Liver (tissue), 9 donors: ENCODE measurements around the gene SUPT6H. TPM values are rescaled to one million over a fixed set of nuclear protein-coding genes. Genes with fewer than 3 reads are reported as not detected.

Source experiments
- DNase-seq: peaks from one replicate; pipeline ENCODE4 v3.0.0-alpha.2; 2017; ENCODE audit warnings: low spot score
- H3K27ac ChIP-seq, 2 donors: one replicate each; pipeline ENCODE4 v1.7.0; 2013; ENCODE audit warnings: inconsistent platforms in 2 of 2, low read length in 2 of 2, control low read depth in 1 of 2, low read depth in 1 of 2, mild to moderate bottlenecking in 1 of 2
- H3K27me3 ChIP-seq, 4 donors: one replicate each; pipeline versions ENCODE4 v1.6.1 to v1.7.0; 2013; ENCODE audit warnings: low read length in 3 of 4, inconsistent platforms in 1 of 4, mild to moderate bottlenecking in 1 of 4, moderate library complexity in 1 of 4; ENCODE audit not compliant: control insufficient read depth in 4 of 4, insufficient read depth in 4 of 4
- H3K36me3 ChIP-seq, 4 donors: one replicate each; pipeline versions ENCODE4 v1.6.1 to v1.7.0; 2013; ENCODE audit warnings: low read length in 3 of 4, mild to moderate bottlenecking in 3 of 4, low read depth in 1 of 4, moderate library complexity in 1 of 4; ENCODE audit not compliant: control insufficient read depth in 4 of 4, insufficient read depth in 3 of 4
- H3K4me1 ChIP-seq, 4 donors: one replicate each; pipeline versions ENCODE4 v1.6.1 to v1.7.0; 2013; ENCODE audit warnings: low read length in 3 of 4, mild to moderate bottlenecking in 3 of 4, moderate library complexity in 1 of 4; ENCODE audit not compliant: control insufficient read depth in 4 of 4, insufficient read depth in 4 of 4
- H3K4me3 ChIP-seq, 3 donors: one replicate each; pipeline versions ENCODE4 v1.6.1 to v1.7.0; 2013; ENCODE audit warnings: low read length in 3 of 3, control low read depth in 1 of 3, low read depth in 1 of 3, mild to moderate bottlenecking in 1 of 3
- H3K9ac ChIP-seq, 2 donors: one replicate each; pipeline ENCODE4 v1.7.0; 2013; ENCODE audit warnings: low read length in 2 of 2, mild to moderate bottlenecking in 2 of 2, moderate library complexity in 2 of 2, control low read depth in 1 of 2, low read depth in 1 of 2
- H3K9me3 ChIP-seq, 4 donors: one replicate each; pipeline versions ENCODE4 v1.6.1 to v1.7.0; 2013; ENCODE audit warnings: low read length in 3 of 4; ENCODE audit not compliant: control insufficient read depth in 4 of 4
- EGR1 ChIP-seq, 2 donors: IDR thresholded peaks; 2 replicates each; pipeline ENCODE4 v1.6.1; 2016 to 2018; ENCODE audit warnings: antibody characterized with exemption in 2 of 2, low read depth in 2 of 2
- FOXA1 ChIP-seq: IDR thresholded peaks from 2 replicates; pipeline ENCODE4 v1.6.1; 2016; ENCODE audit warnings: antibody characterized with exemption
- FOXA2 ChIP-seq: IDR thresholded peaks from 2 replicates; pipeline ENCODE4 v1.6.1; 2016; ENCODE audit warnings: antibody characterized with exemption
- GABPA ChIP-seq, 2 donors: IDR thresholded peaks in 1 of 2; conservative IDR thresholded peaks in 1 of 2; 2 replicates each; pipeline ENCODE4 v1.6.1; 2016; ENCODE audit warnings: antibody characterized with exemption in 2 of 2, mild to moderate bottlenecking in 1 of 2, moderate library complexity in 1 of 2
- HNF4A ChIP-seq, 2 donors: conservative IDR thresholded peaks; 2 replicates each; pipeline ENCODE4 v1.6.1; 2016; ENCODE audit warnings: antibody characterized with exemption in 2 of 2, mild to moderate bottlenecking in 2 of 2
- HNF4G ChIP-seq: IDR thresholded peaks from 2 replicates; pipeline ENCODE4 v1.6.1; 2016; ENCODE audit warnings: antibody characterized with exemption
- JUND ChIP-seq, 2 donors: IDR thresholded peaks; 2 replicates each; pipeline ENCODE4 v1.6.1; 2016; ENCODE audit warnings: antibody characterized with exemption in 2 of 2
- NR2F2 ChIP-seq: IDR thresholded peaks from 2 replicates; pipeline ENCODE4 v1.6.1; 2016; ENCODE audit warnings: antibody characterized with exemption
- RAD21 ChIP-seq, 2 donors: IDR thresholded peaks; 2 replicates each; pipeline ENCODE4 v1.6.1; 2016; ENCODE audit warnings: antibody characterized with exemption in 2 of 2, mild to moderate bottlenecking in 2 of 2
- RXRA ChIP-seq, 2 donors: IDR thresholded peaks; 2 replicates each; pipeline ENCODE4 v1.6.1; 2017 to 2018; ENCODE audit warnings: antibody characterized with exemption in 2 of 2, mild to moderate bottlenecking in 1 of 2
- SP1 ChIP-seq: IDR thresholded peaks from 2 replicates; pipeline ENCODE4 v1.6.1; 2018; ENCODE audit warnings: antibody characterized with exemption, mild to moderate bottlenecking
- TAF1 ChIP-seq: conservative IDR thresholded peaks from 2 replicates; pipeline ENCODE4 v1.6.1; 2016; ENCODE audit warnings: antibody characterized with exemption, mild to moderate bottlenecking
- YY1 ChIP-seq: IDR thresholded peaks from 2 replicates; pipeline ENCODE4 v1.6.1; 2016; ENCODE audit warnings: antibody characterized with exemption, mild to moderate bottlenecking
- WGBS: extraction: QIAGEN DNeasy Blood & Tissue Kit; methylation state at CpG from one replicate; pipeline ENCODE4 v1.1.7; 2013; 5-methylcytosine and 5-hydroxymethylcytosine counted together
- polyA plus RNA-seq, 2 donors: library from polyadenylated mRNA; stranded (reverse) in 1 of 2; unstranded in 1 of 2; fragments of 200-250 nt in 1 of 2; fragments of >200 nt in 1 of 2; fragmentation: Nextera tagmentation in 1 of 2; extraction: Ambion mirVana in 1 of 2; gene quantifications; one replicate each; pipeline versions ENCODE4 v1.2.1 to v1.2.3, GENCODE V29; 2013 to 2015
- total RNA-seq, 2 donors: library from RNA; depleted of rRNA; stranded (reverse); fragments of >200 nt; gene quantifications; one replicate each; pipeline ENCODE4 v1.2.3, GENCODE V29; 2014
- TF ChIP-seq, protein P1 (sequence below): fragments of 150-350 bp; IDR thresholded peaks from 2 replicates; pipeline ENCODE4 v1.5.1; 2017; ENCODE audit warnings: improper control_type of control experiment, low read depth, low read length; ENCODE audit not compliant: missing input control
- TF ChIP-seq, protein P2 (sequence below): IDR thresholded peaks from 2 replicates; pipeline ENCODE4 v1.6.1; 2016; ENCODE audit warnings: antibody characterized with exemption
- TF ChIP-seq, protein P3 (sequence below): IDR thresholded peaks from 2 replicates; pipeline ENCODE4 v1.6.1; 2016; ENCODE audit warnings: antibody characterized with exemption
- TF ChIP-seq, protein P4 (sequence below): IDR thresholded peaks from 2 replicates; pipeline ENCODE4 v1.6.1; 2016; ENCODE audit warnings: antibody characterized with exemption
- TF ChIP-seq, protein P5 (sequence below): IDR thresholded peaks from 2 replicates; pipeline ENCODE4 v1.6.1; 2016; ENCODE audit warnings: antibody characterized with exemption, mild to moderate bottlenecking
- donor health status: healthy.
- donor health status: healthy.
- donor health status: healthy.
- donor health status: healthy.
- donor health status: healthy.

SUPT6H gene
- total and polyA plus RNA-seq, 4 donors: 10.6 to 59.1 (median 30.3) TPM

DNA sequence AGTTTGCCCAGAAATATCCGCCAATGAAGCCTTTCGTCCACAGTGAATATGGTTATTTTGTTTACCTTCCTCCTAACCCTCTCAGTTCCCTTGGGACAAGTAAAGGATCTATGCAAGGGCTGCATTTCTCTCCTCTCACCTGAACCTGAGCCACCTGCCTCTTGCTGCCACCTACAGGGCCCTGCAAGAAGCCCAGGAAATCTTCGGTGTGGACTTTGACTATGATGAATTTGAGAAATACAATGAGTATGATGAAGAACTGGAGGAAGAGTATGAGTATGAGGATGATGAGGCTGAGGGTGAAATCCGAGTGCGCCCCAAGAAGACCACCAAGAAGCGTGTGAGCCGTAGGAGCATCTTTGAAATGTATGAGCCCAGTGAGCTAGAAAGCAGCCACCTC, 14.0 kb downstream of the SUPT6H start:
- Histone ChIP-seq H3K27me3 (no peaks in the 10 kb centered on the region), H3K9me3 (no peaks in the 10 kb centered on the region), H3K27ac (no peak overlapping the region), H3K9ac (no peak overlapping the region), H3K4me3 (no peak overlapping the region), H3K36me3 (peaks cover 40 to 88% (median 78%) of the 10 kb centered on the region in 4 donors), H3K4me1 (no peaks in the 10 kb centered on the region)
- DNase-seq: no peak
- WGBS: 83% methylated on average over 7 of the region's 7 CpGs
- TF ChIP-seq NR2F2: no peak
- TF ChIP-seq HNF4G: no peak
- TF ChIP-seq, protein P1, sequence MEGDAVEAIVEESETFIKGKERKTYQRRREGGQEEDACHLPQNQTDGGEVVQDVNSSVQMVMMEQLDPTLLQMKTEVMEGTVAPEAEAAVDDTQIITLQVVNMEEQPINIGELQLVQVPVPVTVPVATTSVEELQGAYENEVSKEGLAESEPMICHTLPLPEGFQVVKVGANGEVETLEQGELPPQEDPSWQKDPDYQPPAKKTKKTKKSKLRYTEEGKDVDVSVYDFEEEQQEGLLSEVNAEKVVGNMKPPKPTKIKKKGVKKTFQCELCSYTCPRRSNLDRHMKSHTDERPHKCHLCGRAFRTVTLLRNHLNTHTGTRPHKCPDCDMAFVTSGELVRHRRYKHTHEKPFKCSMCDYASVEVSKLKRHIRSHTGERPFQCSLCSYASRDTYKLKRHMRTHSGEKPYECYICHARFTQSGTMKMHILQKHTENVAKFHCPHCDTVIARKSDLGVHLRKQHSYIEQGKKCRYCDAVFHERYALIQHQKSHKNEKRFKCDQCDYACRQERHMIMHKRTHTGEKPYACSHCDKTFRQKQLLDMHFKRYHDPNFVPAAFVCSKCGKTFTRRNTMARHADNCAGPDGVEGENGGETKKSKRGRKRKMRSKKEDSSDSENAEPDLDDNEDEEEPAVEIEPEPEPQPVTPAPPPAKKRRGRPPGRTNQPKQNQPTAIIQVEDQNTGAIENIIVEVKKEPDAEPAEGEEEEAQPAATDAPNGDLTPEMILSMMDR: peak; percentile 34
- TF ChIP-seq RAD21 (IDR thresholded peaks at IDR 0.05): peak; percentile 56 to 69
- TF ChIP-seq TAF1: no peak
- TF ChIP-seq, protein P2, sequence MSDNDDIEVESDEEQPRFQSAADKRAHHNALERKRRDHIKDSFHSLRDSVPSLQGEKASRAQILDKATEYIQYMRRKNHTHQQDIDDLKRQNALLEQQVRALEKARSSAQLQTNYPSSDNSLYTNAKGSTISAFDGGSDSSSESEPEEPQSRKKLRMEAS: no peak
- TF ChIP-seq EGR1 (IDR thresholded peaks at IDR 0.05; ENCODE audit: low read depth in 2 of 2): no peak
- TF ChIP-seq HNF4A (conservative IDR thresholded peaks at IDR 0.05): peak; percentile 5 to 58
- peak in 1 of 2 donors; percentile 19 for TF ChIP-seq RXRA (IDR thresholded peaks at IDR 0.05)
- TF ChIP-seq, protein P3, sequence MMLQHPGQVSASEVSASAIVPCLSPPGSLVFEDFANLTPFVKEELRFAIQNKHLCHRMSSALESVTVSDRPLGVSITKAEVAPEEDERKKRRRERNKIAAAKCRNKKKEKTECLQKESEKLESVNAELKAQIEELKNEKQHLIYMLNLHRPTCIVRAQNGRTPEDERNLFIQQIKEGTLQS: no peak

DNA sequence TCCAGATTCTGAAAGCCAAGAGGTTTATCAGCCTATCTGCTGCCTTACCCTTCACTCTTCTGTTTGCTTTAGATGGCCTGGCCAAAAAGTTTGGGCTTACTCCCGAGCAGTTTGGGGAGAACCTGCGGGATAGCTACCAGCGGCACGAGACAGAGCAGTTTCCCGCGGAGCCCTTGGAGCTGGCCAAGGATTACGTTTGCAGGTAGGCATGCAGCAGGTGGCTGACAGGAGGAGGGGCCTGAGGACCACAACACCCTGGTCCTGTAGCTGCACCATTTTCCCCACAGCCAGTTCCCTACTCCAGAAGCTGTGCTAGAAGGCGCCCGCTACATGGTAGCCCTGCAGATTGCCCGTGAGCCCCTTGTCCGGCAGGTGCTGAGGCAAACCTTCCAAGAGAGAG, 20.6 kb downstream of the SUPT6H start:
- Histone ChIP-seq H3K9me3 (no peaks in the 10 kb centered on the region), H3K4me1 (no peaks in the 10 kb centered on the region), H3K4me3 (no peak overlapping the region), H3K27ac (no peak overlapping the region), H3K27me3 (no peaks in the 10 kb centered on the region), H3K9ac (no peak overlapping the region), H3K36me3 (peaks cover 40 to 89% (median 77%) of the 10 kb centered on the region in 4 donors)
- 90% methylated on average over 11 of the region's 11 CpGs for WGBS
- TF ChIP-seq NR2F2 (no peak), EGR1 (IDR thresholded peaks at IDR 0.05; ENCODE audit: low read depth in 2 of 2) (no peak), GABPA (IDR thresholded peaks at IDR 0.05 in 1 of 2, conservative IDR thresholded peaks at IDR 0.05 in 1 of 2) (no peak), RAD21 (IDR thresholded peaks at IDR 0.05) (no peak), HNF4G (no peak), RXRA (IDR thresholded peaks at IDR 0.05) (no peak), SP1 (no peak), FOXA1 (no peak), JUND (IDR thresholded peaks at IDR 0.05) (no peak), FOXA2 (no peak), HNF4A (conservative IDR thresholded peaks at IDR 0.05) (no peak), YY1 (no peak), TAF1 (no peak)
- TF ChIP-seq, protein P1: no peak
- TF ChIP-seq, protein P3: no peak
- TF ChIP-seq, protein P4, sequence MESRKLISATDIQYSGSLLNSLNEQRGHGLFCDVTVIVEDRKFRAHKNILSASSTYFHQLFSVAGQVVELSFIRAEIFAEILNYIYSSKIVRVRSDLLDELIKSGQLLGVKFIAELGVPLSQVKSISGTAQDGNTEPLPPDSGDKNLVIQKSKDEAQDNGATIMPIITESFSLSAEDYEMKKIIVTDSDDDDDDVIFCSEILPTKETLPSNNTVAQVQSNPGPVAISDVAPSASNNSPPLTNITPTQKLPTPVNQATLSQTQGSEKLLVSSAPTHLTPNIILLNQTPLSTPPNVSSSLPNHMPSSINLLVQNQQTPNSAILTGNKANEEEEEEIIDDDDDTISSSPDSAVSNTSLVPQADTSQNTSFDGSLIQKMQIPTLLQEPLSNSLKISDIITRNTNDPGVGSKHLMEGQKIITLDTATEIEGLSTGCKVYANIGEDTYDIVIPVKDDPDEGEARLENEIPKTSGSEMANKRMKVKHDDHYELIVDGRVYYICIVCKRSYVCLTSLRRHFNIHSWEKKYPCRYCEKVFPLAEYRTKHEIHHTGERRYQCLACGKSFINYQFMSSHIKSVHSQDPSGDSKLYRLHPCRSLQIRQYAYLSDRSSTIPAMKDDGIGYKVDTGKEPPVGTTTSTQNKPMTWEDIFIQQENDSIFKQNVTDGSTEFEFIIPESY: no peak
- TF ChIP-seq, protein P5, sequence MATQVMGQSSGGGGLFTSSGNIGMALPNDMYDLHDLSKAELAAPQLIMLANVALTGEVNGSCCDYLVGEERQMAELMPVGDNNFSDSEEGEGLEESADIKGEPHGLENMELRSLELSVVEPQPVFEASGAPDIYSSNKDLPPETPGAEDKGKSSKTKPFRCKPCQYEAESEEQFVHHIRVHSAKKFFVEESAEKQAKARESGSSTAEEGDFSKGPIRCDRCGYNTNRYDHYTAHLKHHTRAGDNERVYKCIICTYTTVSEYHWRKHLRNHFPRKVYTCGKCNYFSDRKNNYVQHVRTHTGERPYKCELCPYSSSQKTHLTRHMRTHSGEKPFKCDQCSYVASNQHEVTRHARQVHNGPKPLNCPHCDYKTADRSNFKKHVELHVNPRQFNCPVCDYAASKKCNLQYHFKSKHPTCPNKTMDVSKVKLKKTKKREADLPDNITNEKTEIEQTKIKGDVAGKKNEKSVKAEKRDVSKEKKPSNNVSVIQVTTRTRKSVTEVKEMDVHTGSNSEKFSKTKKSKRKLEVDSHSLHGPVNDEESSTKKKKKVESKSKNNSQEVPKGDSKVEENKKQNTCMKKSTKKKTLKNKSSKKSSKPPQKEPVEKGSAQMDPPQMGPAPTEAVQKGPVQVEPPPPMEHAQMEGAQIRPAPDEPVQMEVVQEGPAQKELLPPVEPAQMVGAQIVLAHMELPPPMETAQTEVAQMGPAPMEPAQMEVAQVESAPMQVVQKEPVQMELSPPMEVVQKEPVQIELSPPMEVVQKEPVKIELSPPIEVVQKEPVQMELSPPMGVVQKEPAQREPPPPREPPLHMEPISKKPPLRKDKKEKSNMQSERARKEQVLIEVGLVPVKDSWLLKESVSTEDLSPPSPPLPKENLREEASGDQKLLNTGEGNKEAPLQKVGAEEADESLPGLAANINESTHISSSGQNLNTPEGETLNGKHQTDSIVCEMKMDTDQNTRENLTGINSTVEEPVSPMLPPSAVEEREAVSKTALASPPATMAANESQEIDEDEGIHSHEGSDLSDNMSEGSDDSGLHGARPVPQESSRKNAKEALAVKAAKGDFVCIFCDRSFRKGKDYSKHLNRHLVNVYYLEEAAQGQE: no peak
- TF ChIP-seq, protein P2: no peak
- DNase-seq: no peak
